Right lobe of liver (tissue), 4 donors: ENCODE data around the gene KIAA1671.

Source experiments
- POLR2A ChIP-seq: fragments of 450-650 bp; IDR thresholded peaks from one replicate; pipeline ENCODE4 v1.6.1; 2017; ENCODE audit warnings: antibody characterized with exemption, mild to moderate bottlenecking
- TF ChIP-seq, protein P1 (sequence below), 4 donors: fragments of 200-600 bp in 3 of 4; fragments of 450-650 bp in 1 of 4; IDR thresholded peaks; one replicate each; pipeline versions ENCODE4 v1.5.1 to v1.8.0; 2016 to 2022; ENCODE audit warnings: antibody characterized with exemption in 4 of 4, mild to moderate bottlenecking in 2 of 4
- donor health status: DM: no; HTN: no; CAD: no.
- donor health status: DM: no; HTN: no; CAD: no.
- donor health status: DM: no; HTN: yes; CAD: no.

DNA sequence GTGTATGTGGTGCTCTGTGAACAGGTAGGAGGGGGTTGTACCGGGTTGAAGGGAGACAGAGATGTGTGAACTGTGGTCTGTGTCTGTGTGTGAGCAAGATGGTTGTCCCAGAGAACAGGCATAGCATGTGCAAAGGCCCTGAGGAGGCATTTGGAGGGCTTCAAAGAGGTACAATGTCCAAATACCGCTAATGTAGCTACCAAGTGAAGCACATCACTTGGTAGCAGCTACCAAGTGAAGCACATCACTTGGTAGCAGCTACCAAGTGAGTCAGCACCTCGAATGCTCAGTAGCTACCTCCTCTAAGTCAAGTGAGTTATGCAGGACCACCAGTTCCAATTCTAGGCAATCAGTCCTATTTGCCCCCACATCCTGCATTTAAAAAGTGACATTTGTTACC, 72.4 kb downstream of the KIAA1671 start:
- TF ChIP-seq, protein P1, sequence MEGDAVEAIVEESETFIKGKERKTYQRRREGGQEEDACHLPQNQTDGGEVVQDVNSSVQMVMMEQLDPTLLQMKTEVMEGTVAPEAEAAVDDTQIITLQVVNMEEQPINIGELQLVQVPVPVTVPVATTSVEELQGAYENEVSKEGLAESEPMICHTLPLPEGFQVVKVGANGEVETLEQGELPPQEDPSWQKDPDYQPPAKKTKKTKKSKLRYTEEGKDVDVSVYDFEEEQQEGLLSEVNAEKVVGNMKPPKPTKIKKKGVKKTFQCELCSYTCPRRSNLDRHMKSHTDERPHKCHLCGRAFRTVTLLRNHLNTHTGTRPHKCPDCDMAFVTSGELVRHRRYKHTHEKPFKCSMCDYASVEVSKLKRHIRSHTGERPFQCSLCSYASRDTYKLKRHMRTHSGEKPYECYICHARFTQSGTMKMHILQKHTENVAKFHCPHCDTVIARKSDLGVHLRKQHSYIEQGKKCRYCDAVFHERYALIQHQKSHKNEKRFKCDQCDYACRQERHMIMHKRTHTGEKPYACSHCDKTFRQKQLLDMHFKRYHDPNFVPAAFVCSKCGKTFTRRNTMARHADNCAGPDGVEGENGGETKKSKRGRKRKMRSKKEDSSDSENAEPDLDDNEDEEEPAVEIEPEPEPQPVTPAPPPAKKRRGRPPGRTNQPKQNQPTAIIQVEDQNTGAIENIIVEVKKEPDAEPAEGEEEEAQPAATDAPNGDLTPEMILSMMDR (IDR thresholded peaks at IDR 0.05) = no peak
- no peak for TF ChIP-seq POLR2A
